Retinal pigment epithelial cell (primary cell): ENCODE results near the gene SLC25A14.
"Not testable (repeated sequence)": the region's sequence is repeated elsewhere in the genome, so short reads cannot be mapped to it uniquely, and the experiment has no call there.

Experiments
- DNase-seq: peaks from one replicate; pipeline ENCODE4 v3.0.0-alpha.2; 2010; ENCODE audit warnings: low read depth
- H3K4me3 ChIP-seq: 2 replicates; pipeline ENCODE4 v1.5.1; 2011; ENCODE audit warnings: mild to moderate bottlenecking, low read length, control low read depth, moderate library complexity
- CTCF ChIP-seq: conservative IDR thresholded peaks from 2 replicates; pipeline ENCODE4 v1.5.1; 2011; ENCODE audit warnings: low read depth, low read length, control low read depth, inconsistent platforms

The SLC25A14 gene

GRCh38 chrX:130336531-130336930 lies 3.2 kb upstream of the SLC25A14 start:
- no peak for TF ChIP-seq CTCF
- H3K4me3 ChIP-seq = no peak overlapping the region
- DNase-seq = no peak

- not testable (repeated sequence) for H3K4me3 ChIP-seq, DNase-seq
Observed at GRCh38 chrX:130338869-130339268, 850 bp upstream of the SLC25A14 start.

GRCh38 chrX:130340271-130340670 lies 552 bp downstream of the SLC25A14 start:
- DNase-seq = no peak
- peak overlapping the region; percentile 81 for H3K4me3 ChIP-seq
- TF ChIP-seq CTCF = no peak

- no peak for DNase-seq
- H3K4me3 ChIP-seq = no peak overlapping the region
- no peak for TF ChIP-seq CTCF
Observed at GRCh38 chrX:130343411-130343810, 3.7 kb downstream of the SLC25A14 start.

GRCh38 chrX:130347321-130347720 lies 7.6 kb downstream of the SLC25A14 start:
- DNase-seq = no peak
- no peak for TF ChIP-seq CTCF
- no peak overlapping the region for H3K4me3 ChIP-seq

GRCh38 chrX:130351567-130351966 lies 11.8 kb downstream of the SLC25A14 start:
- TF ChIP-seq CTCF = no peak
- H3K4me3 ChIP-seq = no peak overlapping the region
- no peak for DNase-seq

- not testable (repeated sequence) for DNase-seq, H3K4me3 ChIP-seq
Observed at GRCh38 chrX:130352050-130352449, 12.3 kb downstream of the SLC25A14 start.

- H3K4me3 ChIP-seq = no peak overlapping the region
- no peak for DNase-seq
- TF ChIP-seq CTCF = no peak
Observed at GRCh38 chrX:130376077-130376476, 36.4 kb downstream of the SLC25A14 start.
